PC-9 (cell line): Measurements from ENCODE around the gene CCKAR.

ENCODE experiments used
- CTCF ChIP-seq: fragments of 200-600 bp; sonication (generic); conservative IDR thresholded peaks from 2 replicates; pipeline ENCODE4 v1.6.1; 2017; ENCODE audit warnings: mixed run types, antibody characterized with exemption, mild to moderate bottlenecking, moderate library complexity
- EZH2 ChIP-seq: fragments of 200-600 bp; sonication (generic); IDR thresholded peaks from 2 replicates; pipeline ENCODE4 v1.8.0; 2017; ENCODE audit warnings: antibody characterized with exemption, low read depth

GRCh38 chr4:26484516-26484915, 5.8 kb downstream of the CCKAR start:
- TF ChIP-seq CTCF, result no peak
- TF ChIP-seq EZH2, result no peak
